ENCODE data around the gene FCAR.
"Not testable (repeated sequence)": the region's sequence is repeated elsewhere in the genome, so short reads cannot be mapped to it uniquely, and the experiment has no call there.

DNA sequence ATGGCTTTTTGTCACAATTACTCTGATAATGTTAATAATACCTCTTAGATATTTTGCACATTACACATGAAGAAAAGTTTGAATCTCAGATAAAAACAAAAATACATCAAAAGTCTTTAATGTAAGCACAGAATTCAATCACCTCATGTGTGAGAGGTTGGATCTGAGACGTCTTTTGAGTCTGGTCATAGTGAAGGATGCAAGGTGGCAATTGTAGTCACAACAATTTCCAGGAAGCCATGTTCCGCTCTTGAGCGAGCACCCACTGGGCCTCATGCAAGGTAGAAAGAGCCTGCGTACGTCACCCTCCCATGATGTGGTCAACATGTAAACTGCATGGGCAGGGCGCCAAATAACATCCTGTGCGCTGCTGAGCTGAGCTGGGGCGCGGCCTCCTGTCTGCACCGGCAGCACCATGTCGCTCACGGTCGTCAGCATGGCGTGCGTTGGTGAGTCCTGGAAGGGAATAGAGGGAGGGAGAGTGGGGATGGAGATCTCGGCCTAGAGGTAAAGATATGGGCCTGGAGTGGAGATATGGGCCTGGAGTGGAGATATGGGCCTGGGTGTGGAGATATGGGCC is 23.9 kb upstream of the FCAR start, which contains the start of gene KIR3DL2:
- not testable (repeated sequence) for TF ChIP-seq EP300 (IDR thresholded peaks at IDR 0.05; ENCODE audit: borderline replicate concordance); EGR1 (IDR thresholded peaks at IDR 0.05); TAF1 (IDR thresholded peaks at IDR 0.05; ENCODE audit: low read depth)
- TF ChIP-seq, protein P1, sequence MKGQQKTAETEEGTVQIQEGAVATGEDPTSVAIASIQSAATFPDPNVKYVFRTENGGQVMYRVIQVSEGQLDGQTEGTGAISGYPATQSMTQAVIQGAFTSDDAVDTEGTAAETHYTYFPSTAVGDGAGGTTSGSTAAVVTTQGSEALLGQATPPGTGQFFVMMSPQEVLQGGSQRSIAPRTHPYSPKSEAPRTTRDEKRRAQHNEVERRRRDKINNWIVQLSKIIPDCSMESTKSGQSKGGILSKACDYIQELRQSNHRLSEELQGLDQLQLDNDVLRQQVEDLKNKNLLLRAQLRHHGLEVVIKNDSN (IDR thresholded peaks at IDR 0.05): not testable (repeated sequence)
